GM19328 (cell line): ENCODE data around the gene CCAR1.
"Not testable (repeated sequence)": the region's sequence is repeated elsewhere in the genome, so short reads cannot be mapped to it uniquely, and the experiment has no call there.

Experiments used
- ATAC-seq: cut with Tn5 transposase; IDR thresholded peaks from one replicate; pipeline ENCODE4 v1.9.1; 2021; ENCODE audit warnings: mild to moderate bottlenecking, moderate library complexity; ENCODE audit not compliant: unreplicated experiment

The CCAR1 gene

DNA sequence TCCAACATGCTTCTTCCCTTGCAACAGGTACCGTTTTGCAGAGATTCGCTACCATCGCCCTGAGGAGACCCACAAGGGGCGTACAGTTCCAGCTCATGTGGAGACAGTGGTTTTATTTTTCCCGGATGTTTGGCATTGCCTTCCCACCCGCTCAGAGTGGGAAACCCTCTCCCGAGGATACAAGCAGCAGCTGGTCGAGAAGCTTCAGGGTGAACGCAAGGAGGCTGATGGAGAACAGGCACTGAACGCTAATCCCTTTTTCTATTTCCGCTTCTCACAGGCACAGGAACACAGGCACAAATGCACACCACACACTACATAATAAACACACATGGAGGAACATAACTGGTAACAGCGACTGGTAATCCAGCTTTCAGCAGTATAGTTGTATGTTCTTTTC, 35.2 kb downstream of the CCAR1 start:
- ATAC-seq: no peak

DNA sequence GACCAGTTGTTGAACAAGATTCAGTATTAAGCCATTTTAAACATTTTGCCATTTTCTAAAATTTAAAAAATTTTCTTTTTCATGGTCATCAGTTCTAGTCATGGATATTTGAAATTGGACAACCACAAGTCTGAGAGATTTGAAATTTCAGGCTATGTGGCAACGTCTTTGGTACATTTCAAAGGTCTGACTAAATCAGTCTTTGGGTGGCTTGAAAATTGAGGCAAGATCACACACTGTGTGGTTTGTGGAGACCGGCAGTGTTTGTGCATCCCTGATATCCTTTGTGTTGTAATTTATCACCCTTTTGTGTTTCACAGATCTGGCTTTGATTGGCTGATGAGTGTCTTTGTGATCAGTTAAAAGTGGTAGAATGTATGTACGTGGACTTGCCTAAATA, 35.7 kb downstream of the CCAR1 start:
- ATAC-seq: no peak

DNA sequence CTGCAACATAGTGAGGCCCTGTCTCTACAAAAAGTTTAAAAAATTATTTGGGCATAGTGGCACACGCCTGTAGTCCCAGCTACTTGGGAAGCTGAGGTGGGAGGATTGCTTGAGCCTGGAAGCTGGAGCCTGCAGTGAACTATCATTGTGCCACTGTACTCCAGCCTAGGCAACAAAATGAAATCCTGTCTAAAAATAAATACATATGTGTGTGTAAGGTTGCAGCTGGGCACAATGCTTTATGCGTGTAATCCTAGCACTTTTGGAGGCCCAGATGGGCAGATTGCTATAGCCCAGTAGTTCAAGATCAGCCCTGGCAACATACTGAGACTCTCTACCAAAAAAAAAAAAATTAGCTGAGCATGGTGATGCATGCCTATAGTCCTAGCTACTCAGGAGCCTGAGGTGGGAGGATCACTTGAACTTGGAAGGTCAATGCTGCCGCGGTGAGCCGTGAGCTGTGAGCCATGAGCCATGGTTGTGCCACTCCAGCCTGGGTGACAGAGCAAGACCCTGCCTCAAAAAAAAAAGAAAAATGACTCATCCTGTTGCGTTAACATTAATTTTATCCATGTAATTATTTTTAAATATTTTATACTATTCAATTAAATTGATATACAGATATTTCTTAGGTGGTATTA, 38.3 kb downstream of the CCAR1 start:
- ATAC-seq: no peak

DNA sequence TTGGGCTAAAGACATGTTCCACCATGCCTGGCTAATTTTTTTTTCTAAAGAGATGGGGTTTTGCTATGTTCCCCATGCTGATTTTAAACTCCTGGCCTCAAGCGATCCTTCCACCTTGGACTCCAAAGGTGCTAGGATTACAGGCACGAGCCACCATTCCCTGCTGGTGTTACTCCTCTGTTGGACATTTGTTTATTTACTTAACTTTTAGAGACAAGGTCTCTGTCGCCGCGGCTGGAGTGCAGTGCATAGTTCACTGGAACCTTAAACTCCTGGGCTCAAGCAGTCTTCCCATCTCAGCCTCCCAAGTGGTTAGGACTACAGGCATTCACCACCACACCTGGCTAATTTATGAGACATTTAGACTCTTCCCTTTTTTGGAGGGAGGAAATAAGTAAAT, 38.9 kb downstream of the CCAR1 start:
- ATAC-seq: no peak

DNA sequence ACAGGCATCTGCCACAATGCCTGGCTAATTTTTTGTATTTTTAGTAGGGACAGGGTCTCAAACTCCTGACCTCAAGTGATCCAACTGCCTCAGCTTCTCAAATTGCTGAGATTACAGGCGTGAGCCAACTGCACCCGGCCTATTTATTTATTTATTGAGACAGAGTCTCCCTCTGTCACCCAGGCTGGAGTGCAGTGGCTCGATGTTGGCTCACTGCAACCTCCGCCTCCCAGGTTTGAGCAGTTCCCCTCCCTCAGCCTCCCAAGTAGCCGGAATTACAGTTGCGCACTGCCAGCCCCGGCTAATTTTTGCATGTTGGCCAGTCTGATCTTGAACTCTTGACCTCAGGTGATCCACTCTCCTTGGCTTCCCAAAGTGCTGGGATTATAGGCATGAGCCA, 46.4 kb downstream of the CCAR1 start:
- not testable (repeated sequence) for ATAC-seq

DNA sequence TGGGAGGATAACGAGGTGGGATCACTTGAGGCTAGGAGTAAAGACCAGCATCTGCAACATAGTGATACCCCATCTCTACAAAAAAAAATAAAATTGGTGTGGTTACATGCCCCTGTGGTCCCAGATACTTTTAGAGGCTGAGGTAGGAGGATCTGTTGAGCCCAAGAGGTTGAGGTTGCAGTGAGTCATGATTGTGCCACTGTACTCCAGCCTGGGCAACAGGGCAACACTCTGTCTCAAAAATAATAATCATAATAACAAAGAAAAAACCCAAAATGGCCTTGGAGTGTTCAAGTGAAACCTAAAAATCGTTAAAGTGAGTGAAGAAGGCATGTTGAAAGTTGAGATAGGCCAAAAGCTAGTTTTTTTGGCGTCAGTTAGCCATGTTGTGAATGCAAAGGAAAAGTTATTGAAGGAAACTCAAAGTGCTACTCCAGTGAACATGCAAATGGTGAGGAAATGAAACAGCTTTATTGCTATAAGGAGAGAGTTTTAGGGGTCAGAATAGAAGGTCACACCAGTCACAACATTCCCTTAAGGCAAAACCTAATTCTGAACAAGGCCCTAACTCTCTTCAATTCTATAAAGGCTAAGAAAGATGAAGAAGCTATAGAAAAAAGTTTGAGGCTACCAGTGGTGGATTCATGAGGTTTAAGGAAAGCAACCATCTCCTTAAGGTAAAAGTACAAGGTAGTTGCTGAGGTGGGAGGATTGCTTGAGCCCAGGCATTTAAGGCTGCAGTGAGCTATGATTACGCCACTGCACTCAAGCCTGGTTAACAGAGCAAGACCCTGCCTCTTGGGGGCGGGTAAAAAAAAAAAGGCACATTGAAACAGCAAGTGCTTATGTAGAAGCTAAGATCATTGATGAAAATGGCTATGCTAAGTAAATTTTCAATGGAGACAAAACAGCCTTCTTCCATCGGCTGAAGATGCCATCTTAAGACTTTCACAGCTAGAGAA, 60.9 kb downstream of the CCAR1 start:
- no peak for ATAC-seq

DNA sequence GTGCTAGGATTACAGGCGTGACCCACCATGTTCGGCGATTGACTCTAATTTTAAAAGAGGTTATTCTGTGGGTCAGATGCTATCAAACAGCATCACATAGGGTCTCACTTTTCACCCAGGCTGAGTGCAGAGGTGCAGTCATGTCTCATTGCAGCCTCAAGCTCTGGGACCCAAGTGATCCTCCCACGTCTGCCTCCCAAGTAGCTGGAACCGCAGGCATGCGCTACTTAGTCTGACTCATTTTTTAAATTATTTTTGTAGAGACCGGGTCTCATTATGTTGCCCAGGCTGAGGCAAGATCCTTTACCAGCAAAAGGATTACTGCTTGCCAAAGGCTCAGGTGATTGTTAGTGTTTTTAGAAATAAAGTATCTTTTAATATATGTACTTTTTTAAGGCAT, 63.4 kb downstream of the CCAR1 start:
- ATAC-seq: no peak

DNA sequence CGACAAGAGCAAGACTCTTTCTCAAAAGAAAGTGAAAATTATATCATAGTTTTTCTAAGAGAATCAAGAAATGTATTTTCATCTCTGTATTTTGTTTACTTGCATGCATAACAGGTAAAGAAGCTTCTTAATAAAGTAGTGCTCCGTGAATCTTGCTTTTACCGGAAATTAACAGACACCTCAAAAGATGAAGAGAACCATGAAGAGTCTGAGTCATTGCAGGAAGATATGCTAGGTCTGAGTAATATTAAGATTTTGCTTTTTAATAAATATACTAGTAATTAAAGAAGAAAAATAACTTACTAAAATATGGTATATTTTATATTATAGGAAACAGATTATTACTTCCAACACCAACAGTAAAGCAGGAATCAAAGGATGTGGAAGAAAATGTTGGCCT, 66.8 kb downstream of the CCAR1 start:
- ATAC-seq: no peak

DNA sequence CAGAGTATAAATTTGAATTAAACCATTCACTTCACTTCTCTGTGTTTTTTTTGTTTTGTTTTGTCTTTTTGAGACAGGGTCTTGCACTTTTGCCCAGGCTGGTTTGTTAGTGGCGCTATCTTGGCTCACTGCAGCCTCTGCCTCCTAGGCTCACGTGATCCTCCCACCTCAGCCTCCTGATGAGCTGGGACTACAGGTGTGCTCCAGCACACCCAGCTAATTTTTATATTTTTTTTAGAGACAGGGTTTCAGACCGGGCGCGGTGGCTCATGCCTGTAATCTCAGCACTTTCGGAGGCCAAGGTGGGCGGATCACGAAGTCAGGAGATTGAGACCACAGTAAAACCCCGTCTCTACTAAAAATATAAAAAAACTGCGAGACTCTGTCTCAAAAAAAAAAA, 69.4 kb downstream of the CCAR1 start:
- ATAC-seq: no peak

DNA sequence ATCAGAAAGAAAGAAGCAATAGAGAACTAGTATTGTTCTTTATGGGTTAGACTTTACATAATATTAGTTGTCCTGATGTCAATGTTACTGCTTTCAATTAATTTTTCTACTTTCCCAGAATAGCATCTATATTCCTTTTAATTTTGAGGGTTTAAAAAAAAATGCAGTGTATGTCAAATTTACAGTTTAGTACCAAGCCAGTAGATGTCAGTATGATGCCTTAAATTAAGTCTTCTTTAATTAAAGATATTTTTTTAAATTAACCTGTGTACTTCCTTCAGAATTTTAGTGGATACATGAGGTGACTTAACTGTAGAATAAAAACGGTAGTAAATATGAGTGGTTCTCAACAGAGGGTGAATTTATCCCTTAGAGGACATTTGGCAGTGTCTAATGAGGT, 71.1 kb downstream of the CCAR1 start:
- no peak for ATAC-seq

DNA sequence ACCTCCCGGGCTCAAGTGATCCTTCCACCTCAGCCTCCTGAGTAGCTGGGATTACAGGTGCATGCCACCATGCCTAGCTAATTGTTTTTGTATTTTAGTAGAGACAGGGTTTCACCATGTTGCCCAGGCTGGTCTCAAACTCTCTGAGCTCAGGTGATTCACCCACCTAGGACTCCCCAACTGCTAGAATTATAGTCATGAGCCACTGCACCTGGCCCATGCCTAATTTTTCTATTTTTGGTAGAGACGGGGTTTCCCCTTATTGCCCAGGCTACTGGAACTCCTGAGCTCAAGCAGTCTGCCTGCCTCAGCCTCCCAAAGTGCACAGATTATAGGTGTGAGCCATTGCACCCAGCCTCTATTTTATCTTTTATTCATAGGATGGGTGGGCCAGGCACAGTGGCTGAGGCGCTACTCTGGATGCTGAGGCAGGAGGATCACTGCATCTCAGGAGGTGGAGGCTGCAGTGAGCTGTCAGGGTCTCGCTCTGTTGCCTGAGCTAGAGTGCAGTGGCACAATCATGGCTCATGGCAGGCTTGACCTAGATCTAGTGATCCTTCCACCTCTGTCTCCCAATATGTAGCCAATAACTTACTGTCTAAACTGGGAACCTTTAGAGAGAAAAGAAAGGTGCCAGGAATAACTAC, 75.0 kb downstream of the CCAR1 start:
- ATAC-seq: no peak

DNA sequence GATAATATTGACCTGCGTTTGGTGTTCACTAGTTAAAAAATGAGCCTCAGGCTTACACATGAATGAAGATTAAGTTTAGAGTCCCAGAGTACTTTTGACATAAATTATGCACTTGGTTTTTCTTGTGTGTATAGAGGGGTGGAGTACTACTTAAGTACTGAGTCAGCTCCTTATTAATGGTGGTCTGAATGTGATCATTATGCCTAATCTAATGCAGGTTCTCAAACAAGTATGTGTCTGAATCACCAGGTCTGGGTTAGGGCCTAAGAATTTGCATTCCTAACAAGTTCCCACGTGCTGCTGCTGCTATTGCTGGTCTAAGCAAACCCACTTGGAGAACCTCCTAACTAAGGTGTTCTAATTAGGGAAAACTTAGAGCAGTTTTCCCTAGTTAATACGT, 75.6 kb downstream of the CCAR1 start:
- ATAC-seq: no peak

DNA sequence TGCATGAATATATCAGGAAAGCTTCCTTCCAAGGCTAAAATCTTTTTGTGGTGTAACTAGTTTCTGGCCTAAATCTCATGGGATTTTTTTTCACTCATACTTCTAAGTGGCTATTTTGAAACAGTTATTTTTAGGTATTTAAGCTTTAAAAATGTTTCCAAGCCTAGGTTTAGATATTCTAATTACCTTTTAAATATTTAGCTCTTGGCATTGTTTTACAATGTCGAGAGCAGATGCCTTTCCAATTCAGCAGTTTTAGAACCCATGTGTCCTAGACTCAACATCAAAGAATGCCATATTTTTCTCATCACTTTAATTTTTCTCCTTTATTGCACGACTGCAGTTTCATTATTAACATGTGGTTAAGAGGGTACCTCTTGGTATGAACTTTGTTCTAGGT, 79.2 kb downstream of the CCAR1 start:
- ATAC-seq: no peak

DNA sequence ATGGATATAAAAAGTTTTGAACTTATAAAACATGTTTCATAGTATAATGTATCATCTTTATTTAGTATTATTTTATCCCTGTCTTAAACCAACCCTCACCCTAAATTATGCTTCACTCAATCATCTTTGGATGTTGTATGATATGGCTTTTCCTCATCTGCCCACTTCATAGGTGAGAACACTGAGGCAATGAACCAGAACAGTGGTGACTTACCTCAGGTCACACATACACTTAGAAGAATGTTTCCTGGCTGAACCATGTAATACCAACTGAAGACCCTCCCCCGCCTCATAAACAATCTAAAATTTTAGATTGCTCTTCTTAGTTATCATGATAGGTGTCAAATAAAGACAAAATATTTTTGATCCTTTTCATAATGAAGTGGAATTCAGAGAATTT, 83.7 kb downstream of the CCAR1 start:
- no peak for ATAC-seq

DNA sequence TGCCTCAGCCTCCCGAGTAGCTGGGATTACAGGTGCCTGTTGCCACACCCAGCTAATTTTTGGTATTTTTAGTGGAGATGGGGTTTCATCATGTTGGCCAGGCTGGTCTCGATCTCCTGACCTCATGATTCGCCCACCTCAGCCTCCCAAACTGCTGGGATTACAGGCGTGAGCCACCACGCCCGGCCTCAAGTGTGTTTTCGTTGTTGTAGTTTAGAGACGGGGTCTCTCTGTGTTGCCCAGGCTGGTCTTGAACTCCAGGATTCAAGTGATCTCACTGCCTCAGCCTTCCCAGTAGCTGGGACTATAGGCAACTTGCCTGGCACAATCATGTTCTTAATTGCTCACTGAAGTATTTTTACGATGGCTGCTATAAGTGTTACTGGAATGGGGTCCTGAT, 89.8 kb downstream of the CCAR1 start:
- ATAC-seq: not testable (repeated sequence)

DNA sequence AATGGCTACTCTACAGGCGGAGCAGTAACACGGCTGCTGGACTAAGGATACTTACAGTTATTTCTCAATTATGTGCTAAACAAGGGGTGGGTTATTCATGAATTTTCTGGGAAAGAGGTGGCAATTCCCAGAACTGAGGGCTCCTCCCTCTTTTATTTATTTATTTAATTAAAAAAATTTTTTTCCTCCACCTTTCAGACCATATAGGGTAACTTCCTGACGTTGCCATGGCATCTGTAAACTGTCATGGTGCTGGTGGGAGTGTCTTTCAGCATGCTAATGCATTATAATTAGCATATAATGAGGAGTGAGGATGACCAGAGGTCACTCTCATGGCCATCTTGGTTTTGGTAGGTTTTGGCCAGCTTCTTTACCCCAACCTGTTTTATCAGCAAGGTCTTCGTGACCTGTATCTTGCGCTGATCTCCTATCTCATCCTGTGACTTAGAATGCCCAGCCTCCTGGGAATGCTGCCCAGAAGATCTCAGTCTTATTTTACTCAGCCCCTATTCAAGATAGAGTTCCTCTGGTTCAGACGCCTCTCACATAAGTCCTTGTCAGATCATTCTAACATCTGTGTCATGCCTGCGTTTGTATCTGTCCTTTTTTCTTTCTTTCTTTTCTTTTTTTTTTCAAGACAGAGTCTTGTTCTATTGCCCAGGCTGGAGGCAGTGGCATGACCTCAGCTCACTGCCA, 90.4 kb downstream of the CCAR1 start:
- no peak for ATAC-seq

DNA sequence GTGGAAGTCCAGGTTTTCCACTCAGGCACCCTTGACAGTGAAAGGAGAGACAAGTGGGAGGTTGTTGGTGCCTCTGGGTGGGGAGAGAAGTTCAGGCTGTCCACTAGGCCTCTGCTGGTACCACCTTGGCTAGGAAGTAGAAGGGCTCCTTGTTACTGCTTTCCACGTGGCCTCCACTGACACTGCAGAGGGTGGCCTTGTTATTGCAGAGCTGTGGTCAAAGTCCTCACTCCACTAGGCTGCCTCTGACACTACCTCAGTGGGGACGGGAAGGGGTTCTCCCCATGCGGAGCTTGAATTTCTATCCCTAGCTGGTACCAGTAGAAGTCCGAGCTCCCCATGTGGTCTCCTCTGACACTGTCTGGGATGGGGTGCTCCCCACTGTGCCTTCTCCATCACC, 91.4 kb downstream of the CCAR1 start:
- no peak for ATAC-seq

DNA sequence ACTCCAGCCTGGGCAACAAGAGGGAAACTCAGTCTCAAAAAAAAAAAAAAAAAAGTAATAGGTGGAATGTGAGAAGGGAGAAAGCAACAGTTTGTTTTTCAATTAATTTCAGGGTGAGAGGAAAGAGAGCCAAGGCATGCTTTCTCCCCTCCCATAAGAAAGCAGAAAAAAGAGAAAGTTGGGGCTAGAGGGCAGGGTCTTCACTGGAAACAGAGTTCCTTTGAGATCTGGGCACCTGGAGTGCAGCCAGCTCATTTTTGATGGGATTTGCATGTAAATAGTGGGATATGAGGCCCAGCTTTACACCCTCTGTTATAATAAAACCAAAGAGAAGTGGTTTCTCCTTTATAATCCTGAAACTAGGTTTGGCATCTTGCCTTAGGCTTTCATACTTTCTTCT, 92.5 kb downstream of the CCAR1 start:
- no peak for ATAC-seq

DNA sequence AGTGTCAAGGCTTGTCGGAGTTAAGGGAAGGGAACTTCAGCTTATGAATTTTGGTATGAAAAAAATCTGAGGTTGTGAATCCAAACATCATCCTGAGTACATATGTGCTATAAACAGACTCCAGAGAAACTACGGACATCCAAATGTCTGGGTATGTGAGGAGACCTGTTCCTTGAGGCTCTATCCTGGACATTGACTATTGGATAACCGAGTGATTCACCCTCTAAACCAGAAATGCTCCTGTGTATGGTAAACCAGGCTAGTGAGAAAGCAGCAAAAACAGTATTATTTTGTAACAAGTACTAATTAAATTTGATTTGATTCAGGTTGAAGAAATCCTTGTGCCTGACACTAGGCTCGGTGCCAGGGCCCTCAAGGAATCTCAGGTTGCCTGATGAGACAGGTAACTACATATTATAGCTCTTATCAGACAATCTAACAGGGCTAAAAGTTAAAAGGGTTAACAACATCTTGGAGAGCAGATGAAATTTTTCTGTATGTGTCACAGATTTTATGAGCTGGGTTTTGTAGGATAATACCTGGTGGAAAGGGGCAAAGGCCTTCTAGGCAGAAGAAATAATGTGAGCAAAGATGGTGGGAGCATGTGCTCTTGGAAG, 95.9 kb downstream of the CCAR1 start:
- no peak for ATAC-seq

DNA sequence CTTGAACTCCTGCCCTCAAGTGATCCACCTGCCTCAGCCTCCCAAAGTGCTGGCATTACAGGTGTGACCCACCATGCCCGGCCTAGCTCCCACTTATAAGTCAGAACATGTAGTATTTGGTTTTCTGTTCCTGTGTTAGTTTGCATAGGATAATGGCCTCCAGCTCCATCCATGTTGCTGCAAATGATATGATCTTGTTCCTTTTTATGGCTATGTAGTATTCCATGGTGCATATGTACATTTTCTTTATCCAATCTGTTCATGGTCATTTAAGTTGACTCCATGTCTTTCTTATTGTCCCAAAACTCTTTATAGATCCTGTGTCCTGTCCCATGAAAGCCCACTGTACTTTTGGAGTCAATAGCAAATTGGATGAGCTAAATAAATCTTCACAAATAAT, 99.3 kb downstream of the CCAR1 start:
- not testable (repeated sequence) for ATAC-seq

DNA sequence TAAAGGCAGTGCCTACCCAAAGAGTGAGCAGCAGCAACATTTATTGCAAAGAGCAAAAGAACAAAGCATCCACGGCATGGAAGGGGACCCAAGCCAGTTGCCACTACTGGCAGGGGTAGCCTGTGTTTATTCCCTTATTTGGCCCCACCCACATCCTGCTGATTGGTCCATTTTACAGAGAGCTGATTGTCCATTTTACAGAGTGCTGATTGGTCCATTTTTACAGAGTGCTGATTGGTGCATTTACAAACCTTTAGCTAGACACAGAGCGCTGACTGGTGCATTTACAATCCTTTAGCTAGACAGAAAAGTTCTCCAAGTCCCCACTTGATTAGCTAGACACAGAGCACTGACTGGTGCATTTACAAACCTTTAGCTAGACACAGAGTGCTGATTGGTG, 101.6 kb downstream of the CCAR1 start:
- ATAC-seq: not testable (repeated sequence)
